BJ (cell line): Measurements from ENCODE around the gene POFUT1. TPM values are rescaled to one million over a fixed set of nuclear protein-coding genes. Genes with fewer than 3 reads are reported as not detected.

Experiments used
- CTCF ChIA-PET: fragments of 350-600 bp; formaldehyde crosslinking; extraction: SDS; loops from one replicate; lab custom pipeline; 2021; ENCODE audit warnings: antibody characterized with exemption, inconsistent platforms; lab: Yijun Ruan, JAX
- POLR2A ChIA-PET: fragments of 300-600 bp; sonication (Branson Sonifier 250); formaldehyde crosslinking; extraction: SDS; loops from one replicate; lab custom pipeline; 2021; ENCODE audit warnings: antibody characterized with exemption; lab: Charles Lee
- DNase-seq: peaks from one replicate; pipeline ENCODE4 v3.0.0-alpha.2; 2011; ENCODE audit warnings: low read depth
- H3K27me3 ChIP-seq: 2 replicates; pipeline ENCODE4 v1.6.0; 2011; ENCODE audit warnings: low read length; ENCODE audit not compliant: control insufficient read depth, insufficient read depth
- H3K36me3 ChIP-seq: 2 replicates; pipeline ENCODE4 v1.5.1; 2011; ENCODE audit warnings: low read length; ENCODE audit not compliant: control insufficient read depth, insufficient read depth
- H3K4me3 ChIP-seq: 2 replicates; pipeline ENCODE4 v1.5.1; 2011; ENCODE audit warnings: low read depth, mild to moderate bottlenecking, control low read depth, low read length
- polyA plus RNA-seq: library from polyadenylated mRNA; depleted of rRNA; stranded (reverse); fragments of >200 nt; gene quantifications from 2 replicates; pipeline ENCODE4 v1.2.3, GENCODE V29; 2011
- TF ChIP-seq, protein P1 (sequence below): IDR thresholded peaks from 2 replicates; pipeline ENCODE4 v1.5.1; 2011; ENCODE audit warnings: low read depth, mild to moderate bottlenecking, control low read depth, inconsistent platforms, low read length, moderate library complexity; ENCODE audit not compliant: insufficient read depth

POFUT1 gene
- polyA plus RNA-seq, 1 experiment: 56.7 TPM

DNA sequence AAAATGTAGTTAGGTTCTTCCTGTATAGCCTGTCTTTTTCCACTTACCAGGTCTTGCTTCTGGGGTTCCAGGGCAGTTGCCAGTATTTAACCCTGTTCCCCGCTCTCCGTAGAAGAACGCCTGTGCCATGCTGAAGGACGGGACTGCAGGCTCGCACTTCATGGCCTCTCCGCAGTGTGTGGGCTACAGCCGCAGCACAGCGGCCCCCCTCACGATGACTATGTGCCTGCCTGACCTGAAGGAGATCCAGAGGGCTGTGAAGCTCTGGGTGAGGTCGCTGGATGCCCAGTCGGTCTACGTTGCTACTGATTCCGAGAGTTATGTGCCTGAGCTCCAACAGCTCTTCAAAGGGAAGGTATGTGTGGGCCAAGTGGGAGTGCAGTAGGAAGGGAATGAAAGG lies 23.0 kb downstream of the POFUT1 start:
- H3K27me3 ChIP-seq: no peaks in the 10 kb centered on the region
- CTCF ChIA-PET: interaction anchor here (1.4 kb wide), 1 partner anchor 15 kb away, joined by 4 read pairs; no protein-coding TSS in a partner anchor
- DNase-seq: no peak
- TF ChIP-seq, protein P1, sequence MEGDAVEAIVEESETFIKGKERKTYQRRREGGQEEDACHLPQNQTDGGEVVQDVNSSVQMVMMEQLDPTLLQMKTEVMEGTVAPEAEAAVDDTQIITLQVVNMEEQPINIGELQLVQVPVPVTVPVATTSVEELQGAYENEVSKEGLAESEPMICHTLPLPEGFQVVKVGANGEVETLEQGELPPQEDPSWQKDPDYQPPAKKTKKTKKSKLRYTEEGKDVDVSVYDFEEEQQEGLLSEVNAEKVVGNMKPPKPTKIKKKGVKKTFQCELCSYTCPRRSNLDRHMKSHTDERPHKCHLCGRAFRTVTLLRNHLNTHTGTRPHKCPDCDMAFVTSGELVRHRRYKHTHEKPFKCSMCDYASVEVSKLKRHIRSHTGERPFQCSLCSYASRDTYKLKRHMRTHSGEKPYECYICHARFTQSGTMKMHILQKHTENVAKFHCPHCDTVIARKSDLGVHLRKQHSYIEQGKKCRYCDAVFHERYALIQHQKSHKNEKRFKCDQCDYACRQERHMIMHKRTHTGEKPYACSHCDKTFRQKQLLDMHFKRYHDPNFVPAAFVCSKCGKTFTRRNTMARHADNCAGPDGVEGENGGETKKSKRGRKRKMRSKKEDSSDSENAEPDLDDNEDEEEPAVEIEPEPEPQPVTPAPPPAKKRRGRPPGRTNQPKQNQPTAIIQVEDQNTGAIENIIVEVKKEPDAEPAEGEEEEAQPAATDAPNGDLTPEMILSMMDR: no peak
- peaks cover 28% of the 10 kb centered on the region for H3K36me3 ChIP-seq
- POLR2A ChIA-PET: no interaction called here
- H3K4me3 ChIP-seq: no peak overlapping the region

DNA sequence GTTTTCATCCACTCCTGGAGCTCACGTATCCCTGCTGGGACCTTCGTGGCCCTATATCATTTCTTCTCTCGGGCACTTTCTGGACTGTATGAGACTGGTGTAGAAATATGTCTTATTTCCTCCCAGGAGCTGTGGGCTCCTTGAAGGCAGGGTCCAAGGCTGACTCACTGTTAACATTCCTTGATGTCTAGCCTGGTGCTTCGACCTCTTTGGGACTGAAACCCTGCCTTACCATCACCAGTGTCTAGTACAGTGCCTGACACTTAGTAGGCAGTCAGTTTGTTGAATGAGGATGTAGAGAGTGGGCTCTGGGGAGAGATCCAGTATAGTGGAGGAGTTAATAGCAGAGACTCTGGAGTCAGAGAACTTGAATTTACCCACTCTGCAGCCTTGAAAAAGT lies 23.6 kb downstream of the POFUT1 start:
- ChIA-PET CTCF (interaction anchor here (1.4 kb wide), 1 partner anchor 15 kb away, joined by 4 read pairs; no protein-coding TSS in a partner anchor), POLR2A (no interaction called here)

DNA sequence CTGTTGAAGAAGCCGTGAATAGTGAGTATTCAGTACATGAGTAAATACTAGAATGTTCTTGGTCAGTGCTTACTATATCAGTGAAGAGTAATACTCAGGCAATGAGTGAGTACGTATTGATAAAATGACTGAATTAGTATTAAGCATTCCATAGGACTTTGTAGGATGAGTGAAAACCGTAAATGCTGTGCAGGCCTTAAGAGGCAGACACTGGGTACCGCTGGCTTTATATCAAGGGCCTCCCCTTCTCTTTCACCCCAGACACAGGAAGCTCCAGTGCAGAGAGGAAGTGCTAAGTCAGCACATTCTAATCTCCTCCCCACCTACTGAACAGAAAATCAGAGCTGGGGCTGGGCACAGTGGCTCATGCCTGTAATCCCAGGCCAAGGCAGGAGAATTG lies 24.2 kb downstream of the POFUT1 start:
- Histone ChIP-seq H3K27me3 (no peaks in the 10 kb centered on the region), H3K4me3 (no peak overlapping the region), H3K36me3 (peaks cover 27% of the 10 kb centered on the region)
- CTCF ChIA-PET: interaction anchor here (1.4 kb wide), 1 partner anchor 16 kb away, joined by 4 read pairs; no protein-coding TSS in a partner anchor
- POLR2A ChIA-PET: no interaction called here
- DNase-seq: no peak
- TF ChIP-seq, protein P1: no peak

More for the DNA sequence above, 23.6 kb downstream of the POFUT1 start:
- TF ChIP-seq, protein P1: no peak
- H3K36me3 ChIP-seq: peaks cover 28% of the 10 kb centered on the region
- no peak overlapping the region for H3K4me3 ChIP-seq
- no peak for DNase-seq
- H3K27me3 ChIP-seq: no peaks in the 10 kb centered on the region

DNA sequence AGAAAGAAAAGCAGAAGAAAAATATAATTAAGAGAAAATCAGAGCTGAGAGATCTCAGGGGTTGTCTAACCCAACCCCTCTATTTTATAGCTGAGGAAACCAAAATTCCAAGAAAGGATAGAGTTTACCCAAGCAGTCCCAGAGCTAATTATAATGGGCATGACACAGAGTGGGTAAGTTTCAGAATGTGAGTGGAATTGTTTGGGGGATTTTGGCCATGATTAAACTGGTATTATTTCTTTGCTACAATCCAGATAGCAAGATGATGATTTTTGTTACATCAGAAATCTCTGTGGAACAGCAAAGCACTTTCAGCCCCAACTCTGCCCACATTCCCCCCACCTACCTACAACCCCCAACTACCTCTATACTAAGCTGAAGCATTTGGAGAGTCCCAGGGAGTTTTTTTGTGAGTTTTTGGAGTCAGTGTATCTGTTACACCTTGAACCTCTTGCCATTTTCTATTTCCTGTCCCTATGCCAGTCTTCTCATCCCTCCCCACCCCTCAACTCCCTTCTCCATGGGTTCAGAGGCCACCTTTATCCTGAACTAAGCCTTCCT lies 24.7 kb downstream of the POFUT1 start:
- Histone ChIP-seq H3K36me3 (peaks cover 27% of the 10 kb centered on the region), H3K27me3 (no peaks in the 10 kb centered on the region), H3K4me3 (no peak overlapping the region)
- TF ChIP-seq, protein P1: no peak
- no peak for DNase-seq
- ChIA-PET POLR2A (no interaction called here), CTCF (interaction anchor here (0.6 kb wide), 1 partner anchor 165 kb away, joined by 3 read pairs; no protein-coding TSS in a partner anchor)

DNA sequence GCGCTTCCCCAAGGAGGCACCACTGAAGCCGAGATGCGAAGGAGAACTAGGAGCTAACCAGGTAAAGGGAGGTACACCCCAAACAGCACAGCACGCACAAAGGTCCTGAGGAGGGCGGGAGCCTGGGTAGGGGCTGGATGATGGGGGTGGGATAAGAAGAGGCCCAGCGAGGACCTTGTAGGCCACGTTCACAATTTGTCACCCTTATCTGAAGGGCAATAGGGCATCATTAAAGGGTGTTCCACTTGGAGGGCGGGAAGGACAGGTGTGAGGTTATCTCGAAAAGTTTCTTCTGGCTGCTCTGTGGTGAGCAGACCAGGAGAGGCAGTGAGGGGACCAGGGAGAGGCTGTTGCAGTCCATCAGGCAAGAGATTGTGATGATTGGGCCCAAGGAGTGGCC lies 25.6 kb downstream of the POFUT1 start:
- Histone ChIP-seq H3K27me3 (no peaks in the 10 kb centered on the region), H3K4me3 (no peak overlapping the region), H3K36me3 (peaks cover 27% of the 10 kb centered on the region)
- ChIA-PET CTCF (no interaction called here), POLR2A (no interaction called here)
- TF ChIP-seq, protein P1: no peak
- no peak for DNase-seq
